Endothelial cell of umbilical vein (primary cell): ENCODE data around the gene HOXB7. TPM values are rescaled to one million over a fixed set of nuclear protein-coding genes. Genes with fewer than 3 reads are reported as not detected.

Experiments used
- BruUV-seq: library from RNA; stranded (reverse); fragments of 400-500 nt; replicated peaks from 2 replicates; lab custom pipeline; 2021; lab: Mats Ljungman, UMichigan
- CTCF ChIA-PET: fragments of 300-600, 350-600 bp; sonication (Branson Sonifier 250); formaldehyde crosslinking; loops from one replicate; lab custom pipeline; 2021; ENCODE audit warnings: antibody characterized with exemption, inconsistent platforms; lab: Charles Lee
- POLR2A ChIA-PET: fragments of 300-600, 350-600 bp; sonication (Branson Sonifier 250); formaldehyde crosslinking; loops from one replicate; lab custom pipeline; 2021; ENCODE audit warnings: antibody characterized with exemption, inconsistent platforms; lab: Charles Lee
- DNase-seq: peaks from one replicate; pipeline ENCODE4 v3.0.0-alpha.2; 2011; ENCODE audit warnings: low read depth, low spot score
- FAIRE-seq: peaks from 2 replicates; lab custom pipeline; 2011; peaks lifted over from hg19 to GRCh38; lab: Jason Lieb, UNC
- H2AFZ ChIP-seq: 2 replicates; pipeline ENCODE4 v1.6.0; 2012; ENCODE audit warnings: low read depth, low read length, control low read depth, inconsistent platforms
- H3K27ac ChIP-seq: 2 replicates; pipeline ENCODE4 v1.5.1; 2011; ENCODE audit warnings: low read depth, mild to moderate bottlenecking, control low read depth, low read length, moderate library complexity; ENCODE audit not compliant: insufficient read depth
- H3K27me3 ChIP-seq, 2 experiments: 2 replicates each; pipeline versions ENCODE4 v1.6.0 to v1.6.1; 2011; ENCODE audit warnings: low read length in 2 of 2, mixed read lengths in 1 of 2; ENCODE audit not compliant: control insufficient read depth in 2 of 2, insufficient read depth in 2 of 2
- H3K36me3 ChIP-seq, 2 experiments: 2 replicates in 1 of 2; 3 replicates in 1 of 2; pipeline ENCODE4 v1.5.1; 2011; ENCODE audit warnings: low read length in 2 of 2, mild to moderate bottlenecking in 1 of 2, moderate library complexity in 1 of 2; ENCODE audit not compliant: control insufficient read depth in 2 of 2, insufficient read depth in 2 of 2; ENCODE audit errors: extremely low read depth in 1 of 2
- H3K4me1 ChIP-seq: 3 replicates; pipeline ENCODE4 v1.5.1; 2011; ENCODE audit warnings: mild to moderate bottlenecking, low read length; ENCODE audit not compliant: control insufficient read depth, insufficient read depth; ENCODE audit errors: extremely low read depth
- H3K4me2 ChIP-seq: 2 replicates; pipeline ENCODE4 v1.6.1; 2011; ENCODE audit warnings: low read length, control low read depth, mixed read lengths; ENCODE audit not compliant: insufficient read depth
- H3K4me3 ChIP-seq, 3 experiments: fragments of 200-600 bp in 1 of 3; sonication (generic), shearing (Covaris generic) in 1 of 3; replicated peaks in 1 of 3; 2 replicates each; pipeline ENCODE4 v1.5.1; 2011 to 2016; ENCODE audit warnings: control low read depth in 3 of 3, low read length in 3 of 3, mild to moderate bottlenecking in 2 of 3, inconsistent platforms in 1 of 3, low read depth in 1 of 3, moderate library complexity in 1 of 3; ENCODE audit not compliant: insufficient read depth in 1 of 3
- H3K79me2 ChIP-seq: 2 replicates; pipeline ENCODE4 v1.6.0; 2012; ENCODE audit warnings: low read length, inconsistent platforms; ENCODE audit not compliant: control insufficient read depth, insufficient read depth
- H3K9ac ChIP-seq: replicated peaks from 2 replicates; pipeline ENCODE3; 2011; ENCODE audit warnings: low read length, control low read depth; ENCODE audit not compliant: insufficient read depth; ENCODE audit errors: extremely low read depth
- H3K9me1 ChIP-seq: replicated peaks from 3 replicates; pipeline ENCODE4 v1.6.0; 2011; ENCODE audit warnings: mild to moderate bottlenecking, low read length; ENCODE audit not compliant: control insufficient read depth, insufficient read depth; ENCODE audit errors: extremely low read depth
- H3K9me3 ChIP-seq: replicated peaks from 2 replicates; pipeline ENCODE4 v1.5.1; 2012; ENCODE audit warnings: low read length, inconsistent platforms; ENCODE audit not compliant: control insufficient read depth, insufficient read depth
- H4K20me1 ChIP-seq: replicated peaks from 2 replicates; pipeline ENCODE3; 2011; ENCODE audit warnings: mild to moderate bottlenecking, low read length; ENCODE audit not compliant: control insufficient read depth, insufficient read depth; ENCODE audit errors: extremely low read depth
- EZH2 ChIP-seq: IDR thresholded peaks from 2 replicates; pipeline ENCODE4 v1.6.1; 2012; ENCODE audit warnings: borderline replicate concordance, low read depth, mild to moderate bottlenecking, moderate library complexity, low read length, inconsistent platforms; ENCODE audit not compliant: severe bottlenecking
- POLR2A ChIP-seq: IDR thresholded peaks from 2 replicates; pipeline ENCODE4 v1.6.1; 2012; ENCODE audit warnings: low read depth, mild to moderate bottlenecking, control low read depth, low read length
- POLR2AphosphoS5 ChIP-seq: IDR thresholded peaks from 2 replicates; pipeline ENCODE4 v1.6.1; 2012; ENCODE audit warnings: low read depth, mild to moderate bottlenecking, control low read depth, low read length, moderate library complexity; ENCODE audit not compliant: insufficient read depth
- dilution Hi-C: fragments of 300-500 bp; cut with MboI; formaldehyde crosslinking; loops from one replicate; pipeline ENCODE4 v1.15.0; 2019; ENCODE audit warnings: low sequenced_read_pairs; ENCODE audit not compliant: extremely low pct_ligation_motif_present
- intact Hi-C: fragments of 100-400 bp; cut with micrococcal nuclease; formaldehyde crosslinking; loops from one replicate; pipeline ENCODE4 v1.10.0; 2022
- polyA plus RNA-seq, 4 experiments: library from polyadenylated mRNA; depleted of rRNA in 3 of 4; stranded (reverse) in 3 of 4; unstranded in 1 of 4; fragments of >200 nt; gene quantifications; 2 replicates each; pipeline versions ENCODE4 v1.2.1 to v1.2.3, GENCODE V29; 2011 to 2012; ENCODE audit warnings: missing spikeins in 1 of 4
- total RNA-seq: library from RNA; stranded (reverse); gene quantifications from 2 replicates; pipeline ENCODE4 v1.2.3, GENCODE V29; 2021
- TF ChIP-seq, protein P1 (sequence below): IDR thresholded peaks from 2 replicates; pipeline ENCODE4 v1.6.1; 2011; ENCODE audit not compliant: insufficient read depth, insufficient read length
- TF ChIP-seq, protein P2 (sequence below), 2 donors: IDR thresholded peaks; 1 replicate in 1 of 2; 2 replicates in 1 of 2; pipeline ENCODE4 v1.5.1; 2011; ENCODE audit warnings: low read length in 2 of 2, mild to moderate bottlenecking in 2 of 2, moderate library complexity in 2 of 2, control low read depth in 1 of 2, inconsistent platforms in 1 of 2, low read depth in 1 of 2; ENCODE audit not compliant: insufficient read depth in 1 of 2; ENCODE audit errors: extremely low read depth in 1 of 2

HOXB7 gene
- total and polyA plus RNA-seq, 2 donors (not counting 3 experiments of a cell fraction or from before 2014, with no cell fraction given), result 23.5 to 24.5 TPM

GRCh38 chr17:48604770-48605329, 6.0 kb downstream of the HOXB7 start, which contains the start of gene HOXB6:
Gene HOXB6, minus strand, starts transcription at chr17:48604986. Its CDS starts 6,836 bp downstream, at chr17:48598150.
- no TSS peak for BruUV-seq
- H2AFZ ChIP-seq, result peak within 1 kb of the TSS; percentile 77
- DNase-seq (peak; percentile 80), FAIRE-seq (peak; percentile 97)
- H3K9ac ChIP-seq, result peak within 1 kb of the TSS; percentile 87
- TF ChIP-seq EZH2 (no peak), POLR2A (peak; percentile 90), POLR2AphosphoS5 (peak; percentile 66)
- TF ChIP-seq, protein P1, sequence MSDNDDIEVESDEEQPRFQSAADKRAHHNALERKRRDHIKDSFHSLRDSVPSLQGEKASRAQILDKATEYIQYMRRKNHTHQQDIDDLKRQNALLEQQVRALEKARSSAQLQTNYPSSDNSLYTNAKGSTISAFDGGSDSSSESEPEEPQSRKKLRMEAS, result peak; percentile 46
- TF ChIP-seq, protein P2, sequence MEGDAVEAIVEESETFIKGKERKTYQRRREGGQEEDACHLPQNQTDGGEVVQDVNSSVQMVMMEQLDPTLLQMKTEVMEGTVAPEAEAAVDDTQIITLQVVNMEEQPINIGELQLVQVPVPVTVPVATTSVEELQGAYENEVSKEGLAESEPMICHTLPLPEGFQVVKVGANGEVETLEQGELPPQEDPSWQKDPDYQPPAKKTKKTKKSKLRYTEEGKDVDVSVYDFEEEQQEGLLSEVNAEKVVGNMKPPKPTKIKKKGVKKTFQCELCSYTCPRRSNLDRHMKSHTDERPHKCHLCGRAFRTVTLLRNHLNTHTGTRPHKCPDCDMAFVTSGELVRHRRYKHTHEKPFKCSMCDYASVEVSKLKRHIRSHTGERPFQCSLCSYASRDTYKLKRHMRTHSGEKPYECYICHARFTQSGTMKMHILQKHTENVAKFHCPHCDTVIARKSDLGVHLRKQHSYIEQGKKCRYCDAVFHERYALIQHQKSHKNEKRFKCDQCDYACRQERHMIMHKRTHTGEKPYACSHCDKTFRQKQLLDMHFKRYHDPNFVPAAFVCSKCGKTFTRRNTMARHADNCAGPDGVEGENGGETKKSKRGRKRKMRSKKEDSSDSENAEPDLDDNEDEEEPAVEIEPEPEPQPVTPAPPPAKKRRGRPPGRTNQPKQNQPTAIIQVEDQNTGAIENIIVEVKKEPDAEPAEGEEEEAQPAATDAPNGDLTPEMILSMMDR (IDR thresholded peaks at IDR 0.05; ENCODE audit: extremely low read depth in 1 of 2, insufficient read depth in 1 of 2, low read depth in 1 of 2, low read length in 2 of 2), result no peak
- peak within 1 kb of the TSS; percentile 47 to 97 (median 86) for H3K4me3 ChIP-seq
- H3K4me2 ChIP-seq, result peak within 1 kb of the TSS; percentile 95
- peaks cover 30% of the 10 kb centered on the region for H3K4me1 ChIP-seq
- H3K27me3 ChIP-seq, result no peaks in the 10 kb centered on the region
- intact Hi-C loops (loop anchor here (1.0 kb wide), 1 partner anchor 7 kb away; no protein-coding TSS in a partner anchor), dilution Hi-C loops (no loop called here)
- peaks cover 57% of the 10 kb centered on the region for H3K79me2 ChIP-seq
- no peaks in the 10 kb centered on the region for H3K9me3 ChIP-seq
- no peaks in the 10 kb centered on the region for H3K9me1 ChIP-seq
- ChIA-PET CTCF (interaction anchor here (2.0 kb wide), 1 partner anchor 580 kb away, joined by 4 read pairs; no protein-coding TSS in a partner anchor), POLR2A (interaction anchor here (0.6 to 1.0 kb wide), 2 partner anchors 10 to 237 kb away, joined by 4 to 7 read pairs; partner anchors contain the start of gene HOXB8)
- H3K27ac ChIP-seq, result peak within 1 kb of the TSS; percentile 54
- no peaks in the 10 kb centered on the region for H3K36me3 ChIP-seq
- no peaks in the 10 kb centered on the region for H4K20me1 ChIP-seq
